ENCODE data around the gene SPRED3.

GRCh38 chr19:38413416-38413815 is 24.9 kb downstream of the SPRED3 start:
- TF ChIP-seq, protein P1, sequence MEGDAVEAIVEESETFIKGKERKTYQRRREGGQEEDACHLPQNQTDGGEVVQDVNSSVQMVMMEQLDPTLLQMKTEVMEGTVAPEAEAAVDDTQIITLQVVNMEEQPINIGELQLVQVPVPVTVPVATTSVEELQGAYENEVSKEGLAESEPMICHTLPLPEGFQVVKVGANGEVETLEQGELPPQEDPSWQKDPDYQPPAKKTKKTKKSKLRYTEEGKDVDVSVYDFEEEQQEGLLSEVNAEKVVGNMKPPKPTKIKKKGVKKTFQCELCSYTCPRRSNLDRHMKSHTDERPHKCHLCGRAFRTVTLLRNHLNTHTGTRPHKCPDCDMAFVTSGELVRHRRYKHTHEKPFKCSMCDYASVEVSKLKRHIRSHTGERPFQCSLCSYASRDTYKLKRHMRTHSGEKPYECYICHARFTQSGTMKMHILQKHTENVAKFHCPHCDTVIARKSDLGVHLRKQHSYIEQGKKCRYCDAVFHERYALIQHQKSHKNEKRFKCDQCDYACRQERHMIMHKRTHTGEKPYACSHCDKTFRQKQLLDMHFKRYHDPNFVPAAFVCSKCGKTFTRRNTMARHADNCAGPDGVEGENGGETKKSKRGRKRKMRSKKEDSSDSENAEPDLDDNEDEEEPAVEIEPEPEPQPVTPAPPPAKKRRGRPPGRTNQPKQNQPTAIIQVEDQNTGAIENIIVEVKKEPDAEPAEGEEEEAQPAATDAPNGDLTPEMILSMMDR (IDR thresholded peaks at IDR 0.05) = no peak
- TF ChIP-seq EZH2 (IDR thresholded peaks at IDR 0.05; ENCODE audit: borderline replicate concordance, insufficient read depth, low read depth, low read length, poor library complexity, severe bottlenecking) = no peak

All from B cell (primary cell).